Measurements from ENCODE around the gene METRN. TPM values are rescaled to one million over a fixed set of nuclear protein-coding genes. Genes with fewer than 3 reads are reported as not detected.

The METRN gene
- total RNA-seq, 4 donors from 2014 or later, result 51.0 to 109 (median 57.0) TPM

GRCh38 chr16:693364-693763 is 21.6 kb upstream of the METRN start:
- TF ChIP-seq CTCF (IDR thresholded peaks at IDR 0.05) (no peak), POLR2A (IDR thresholded peaks at IDR 0.05) (no peak)
- Histone ChIP-seq H3K4me1 (peaks cover 28 to 41% of the 10 kb centered on the region in 2 donors), H3K36me3 (no peaks in the 10 kb centered on the region), H3K27me3 (no peaks in the 10 kb centered on the region), H3K27ac (no peak overlapping the region), H3K9me3 (no peaks in the 10 kb centered on the region), H3K4me3 (replicated peaks in 1 of 3) (no peak overlapping the region)
- DNase-seq, result no peak
- intact Hi-C loops (cut with DNase I), result no loop called here
- 67% methylated on average over 13 of the region's 22 CpGs; no CpG with 5 or more reads in 1 of the 2 donors for WGBS, 2 donors

- Histone ChIP-seq H3K4me1 (peaks cover 28 to 40% of the 10 kb centered on the region in 2 donors), H3K27ac (no peak overlapping the region), H3K36me3 (no peaks in the 10 kb centered on the region), H3K9me3 (no peaks in the 10 kb centered on the region), H3K4me3 (replicated peaks in 1 of 3) (no peak overlapping the region), H3K27me3 (no peaks in the 10 kb centered on the region)
- WGBS, 2 donors, result 45% methylated on average over 16 of the region's 37 CpGs; no CpG with 5 or more reads in 1 of the 2 donors
- TF ChIP-seq POLR2A (IDR thresholded peaks at IDR 0.05), result no peak
- TF ChIP-seq CTCF (IDR thresholded peaks at IDR 0.05), result no peak
- intact Hi-C loops (cut with DNase I), result no loop called here
- DNase-seq, result no peak
Observed at GRCh38 chr16:693766-694165, 21.2 kb upstream of the METRN start.

GRCh38 chr16:694187-694862 is 20.6 kb upstream of the METRN start:
- intact Hi-C loops (cut with DNase I), result no loop called here
- WGBS, 2 donors, result 0 to 9% methylated on average over 3 to 29 of the region's 64 CpGs
- H3K27ac ChIP-seq, result no peak overlapping the region
- H3K9me3 ChIP-seq, result no peaks in the 10 kb centered on the region
- TF ChIP-seq CTCF (IDR thresholded peaks at IDR 0.05) (no peak), POLR2A (IDR thresholded peaks at IDR 0.05) (no peak)
- H3K27me3 ChIP-seq, result no peaks in the 10 kb centered on the region
- H3K4me3 ChIP-seq (replicated peaks in 1 of 3), result peak overlapping the region in 1 of 3 donors; percentile 32
- H3K4me1 ChIP-seq, result peaks cover 27 to 34% of the 10 kb centered on the region in 2 donors
- DNase-seq, result no peak
- no peaks in the 10 kb centered on the region for H3K36me3 ChIP-seq

GRCh38 chr16:694863-695354 is 20.0 kb upstream of the METRN start:
- Histone ChIP-seq H3K4me3 (replicated peaks in 1 of 3) (peak overlapping the region in 1 of 3 donors; percentile 32), H3K4me1 (peaks cover 21 to 29% of the 10 kb centered on the region in 2 donors), H3K27me3 (no peaks in the 10 kb centered on the region), H3K27ac (no peak overlapping the region), H3K36me3 (no peaks in the 10 kb centered on the region), H3K9me3 (no peaks in the 10 kb centered on the region)
- DNase-seq, result no peak
- intact Hi-C loops (cut with DNase I), result no loop called here
- TF ChIP-seq POLR2A (IDR thresholded peaks at IDR 0.05) (no peak), CTCF (IDR thresholded peaks at IDR 0.05) (no peak)
- 0 to 3% methylated on average over 4 to 14 of the region's 37 CpGs for WGBS, 2 donors

GRCh38 chr16:695355-696089 is 19.4 kb upstream of the METRN start:
- 2 to 5% methylated on average over 3 to 25 of the region's 71 CpGs for WGBS, 2 donors
- intact Hi-C loops (cut with DNase I), result no loop called here
- Histone ChIP-seq H3K9me3 (no peaks in the 10 kb centered on the region), H3K36me3 (no peaks in the 10 kb centered on the region), H3K4me3 (replicated peaks in 1 of 3) (peak overlapping the region in 1 of 3 donors; percentile 32), H3K4me1 (peaks cover 17 to 27% of the 10 kb centered on the region in 2 donors), H3K27ac (peak overlapping the region in 1 of 3 donors; percentile 68), H3K27me3 (no peaks in the 10 kb centered on the region)
- TF ChIP-seq CTCF (IDR thresholded peaks at IDR 0.05), result no peak
- TF ChIP-seq POLR2A (IDR thresholded peaks at IDR 0.05), result peak in 1 of 2 donors; percentile 31
- DNase-seq, result peak; percentile 97
